GM19099 (cell line): ENCODE data around the gene CLDN14.

Source experiments
- POLR2A ChIP-seq: IDR thresholded peaks from 3 replicates; pipeline ENCODE4 v1.6.1; 2011; ENCODE audit warnings: low read depth; ENCODE audit not compliant: insufficient read length; ENCODE audit errors: extremely low read depth

Gene CLDN14

DNA sequence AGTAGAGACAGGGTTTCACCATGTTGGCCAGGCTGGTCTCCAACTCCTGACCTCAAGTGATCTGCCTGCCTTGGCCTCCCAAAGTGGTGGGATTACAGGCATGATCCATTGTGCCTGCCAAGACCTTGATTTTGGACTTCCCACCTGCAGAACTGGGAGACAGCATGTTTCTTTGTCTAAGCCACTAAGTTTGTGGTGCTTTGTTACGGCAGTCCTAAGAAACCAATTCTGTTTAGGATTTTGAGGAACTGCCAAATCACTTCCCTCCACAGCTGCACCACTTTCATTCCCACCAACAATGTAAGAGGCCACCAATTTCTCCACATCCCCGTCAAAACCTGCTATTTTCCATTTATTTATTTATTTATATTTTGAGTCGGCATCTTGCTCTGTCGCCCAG lies 48.7 kb downstream of the CLDN14 start:
- TF ChIP-seq POLR2A: no peak

DNA sequence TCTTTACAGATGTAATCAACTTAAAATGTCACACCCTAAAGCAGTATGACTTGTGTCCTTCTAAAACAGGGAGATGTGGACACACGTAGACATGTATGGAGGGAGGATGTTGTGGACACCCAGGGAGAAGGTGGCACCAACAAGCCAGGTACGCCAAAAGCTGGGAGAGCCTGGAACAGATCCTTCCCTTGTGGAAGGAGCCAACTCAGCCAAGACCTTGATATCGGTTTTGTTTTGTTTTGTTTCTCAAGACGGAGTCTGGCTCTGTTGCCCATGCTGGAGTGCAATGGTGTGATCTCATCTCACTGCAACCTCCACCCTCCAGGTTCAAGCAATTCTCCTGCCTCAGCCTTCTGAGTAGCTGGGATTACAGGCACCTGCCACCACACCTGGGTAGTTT lies 49.1 kb downstream of the CLDN14 start:
- no peak for TF ChIP-seq POLR2A

DNA sequence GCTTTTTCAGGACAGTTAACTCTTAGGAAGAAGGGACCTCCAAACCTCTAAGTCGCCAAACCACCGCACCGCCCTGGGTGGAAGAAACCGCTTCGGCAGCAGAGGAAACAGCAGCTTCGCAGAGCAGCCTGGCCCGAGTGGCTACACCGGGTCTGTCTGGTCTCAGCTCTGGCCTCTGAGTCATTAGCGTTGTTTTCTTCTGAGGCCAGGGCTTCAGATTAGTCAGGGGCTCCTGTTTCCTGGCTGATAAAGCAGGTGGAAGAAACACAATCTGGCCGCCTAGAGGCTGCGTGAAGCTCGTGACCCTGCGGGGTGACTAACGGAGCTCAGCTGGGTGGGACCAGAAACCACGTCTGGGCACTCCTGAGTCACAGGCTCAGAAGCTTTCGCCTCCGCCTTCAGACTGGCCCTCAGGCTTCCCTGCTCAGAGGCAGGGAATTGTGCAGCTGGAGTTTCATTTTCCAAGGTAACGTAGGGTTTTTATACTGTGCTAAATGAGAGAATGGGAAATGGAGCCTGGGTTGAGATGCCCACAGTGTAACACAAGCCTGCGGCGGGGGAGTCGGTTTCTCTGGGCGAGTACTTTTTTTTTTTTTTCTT lies 49.9 kb downstream of the CLDN14 start:
- peak; percentile 45 for TF ChIP-seq POLR2A

DNA sequence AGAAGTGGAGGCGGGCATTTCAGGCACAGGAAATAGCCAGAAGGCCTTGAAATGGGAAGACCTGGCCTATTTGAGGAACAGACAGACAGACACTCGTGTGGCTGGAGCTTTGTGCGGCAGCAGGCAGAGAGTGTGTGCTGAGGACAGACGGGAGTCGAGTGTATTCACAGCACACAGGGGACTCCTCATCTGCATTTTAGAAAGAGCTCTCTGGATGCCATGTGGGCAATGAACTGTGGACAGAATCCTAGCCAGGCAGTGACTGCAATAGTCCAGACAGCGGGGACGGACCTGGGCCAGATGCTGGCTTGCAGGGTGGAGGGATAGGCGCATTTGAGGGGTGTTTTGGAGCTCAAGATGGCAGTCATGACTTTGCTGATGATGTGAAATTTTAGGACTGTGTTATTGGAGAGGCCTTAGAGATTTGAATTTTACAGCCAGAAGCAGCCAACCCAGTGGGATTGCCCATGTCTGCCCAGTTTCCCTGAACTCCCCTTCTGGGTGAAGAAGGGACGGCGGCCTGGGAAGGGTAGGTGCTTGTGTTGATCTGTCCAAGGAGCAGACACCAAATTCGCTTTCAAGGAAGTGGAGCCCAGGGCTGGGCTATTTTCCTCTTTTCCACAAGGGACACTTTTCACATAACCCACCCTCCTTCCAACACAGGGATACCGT lies 51.0 kb downstream of the CLDN14 start:
- no peak for TF ChIP-seq POLR2A

DNA sequence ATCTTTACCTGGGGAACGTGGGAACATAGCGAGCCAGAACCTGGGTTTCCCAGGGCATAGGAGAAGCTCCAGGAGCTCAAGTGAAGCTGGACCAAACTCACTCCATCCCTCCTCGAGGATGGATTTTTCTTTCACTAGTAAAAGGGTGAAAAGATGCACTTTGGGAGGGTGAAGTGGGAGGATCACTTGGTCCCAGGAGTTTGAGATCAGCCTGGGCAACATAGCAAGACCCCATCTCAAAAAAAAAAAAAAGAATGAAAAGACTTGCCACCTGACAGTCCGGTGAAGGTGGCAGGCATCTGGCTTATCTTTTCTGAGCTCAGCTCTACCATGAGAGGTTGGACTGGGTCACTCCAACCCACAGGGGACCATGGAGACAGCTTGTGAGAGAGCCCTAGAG lies 52.4 kb downstream of the CLDN14 start:
- TF ChIP-seq POLR2A: no peak

DNA sequence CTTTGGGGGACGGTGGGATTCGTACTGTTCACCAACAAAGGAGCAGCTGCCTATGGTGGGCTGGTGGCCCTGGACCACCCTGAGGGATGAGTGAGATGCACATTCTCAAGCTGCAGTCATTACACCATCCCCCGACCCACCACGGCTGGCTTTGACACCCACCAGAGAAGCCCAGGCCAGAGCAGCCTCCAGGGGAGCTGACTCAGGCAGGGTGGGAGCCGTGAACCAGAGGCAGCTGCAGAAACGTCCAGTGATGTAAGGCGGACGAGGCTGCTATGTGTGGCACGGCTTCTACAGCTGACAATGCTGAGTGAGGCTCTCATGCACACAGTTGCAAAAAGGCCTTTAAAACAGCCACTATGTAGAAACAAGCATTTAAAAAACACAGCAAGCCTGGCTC lies 54.6 kb downstream of the CLDN14 start:
- TF ChIP-seq POLR2A: no peak

DNA sequence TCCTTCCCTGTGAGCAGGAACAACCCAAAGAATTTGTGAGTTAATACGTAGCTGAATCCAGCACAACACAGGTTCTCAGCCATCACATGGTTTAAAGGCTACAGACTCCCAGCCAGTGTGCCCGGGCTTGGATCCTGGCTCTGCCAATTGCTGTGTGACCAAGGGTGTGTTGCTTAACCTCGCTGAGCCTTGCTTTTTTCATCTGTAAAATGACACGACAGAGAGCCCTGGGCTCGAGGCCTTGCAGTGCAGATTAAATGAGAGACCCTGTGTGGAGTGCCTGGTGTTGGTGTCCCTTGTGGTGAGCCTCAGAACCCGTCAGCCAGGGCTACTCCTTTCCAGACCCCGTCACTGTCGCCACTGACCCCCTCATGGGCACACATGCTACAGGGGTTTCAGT lies 55.3 kb downstream of the CLDN14 start:
- no peak for TF ChIP-seq POLR2A

DNA sequence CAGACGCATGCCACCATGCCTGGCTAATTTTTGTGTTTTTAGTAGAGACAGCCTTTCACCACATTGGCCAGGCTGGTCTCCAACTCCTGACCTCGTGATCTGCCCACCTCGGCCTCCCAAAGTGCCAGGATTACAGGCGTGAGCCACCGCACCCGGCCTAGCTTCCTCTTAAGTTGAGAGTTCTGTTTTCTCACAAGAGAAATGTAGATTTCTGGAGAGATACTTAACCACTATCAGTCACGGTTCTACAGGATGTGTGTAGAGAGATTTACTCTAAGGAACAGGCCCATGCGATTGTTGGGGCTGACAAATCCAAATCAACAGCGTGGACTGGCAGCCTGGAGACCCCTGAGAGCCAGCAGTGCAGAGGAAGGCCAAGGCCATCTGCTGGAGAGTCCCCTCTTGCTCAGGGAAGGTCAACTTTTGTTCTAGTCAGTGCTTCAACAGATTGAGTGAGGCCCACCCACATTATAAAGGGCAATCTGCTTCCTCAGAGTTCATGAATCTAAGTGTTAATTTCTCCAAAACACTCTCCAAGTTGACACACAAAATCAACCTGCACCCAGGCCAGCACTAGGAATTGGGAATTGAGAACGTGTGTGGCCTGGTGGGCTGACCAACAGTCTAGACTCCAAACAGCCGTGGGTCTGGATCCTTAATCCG lies 56.0 kb downstream of the CLDN14 start:
- no peak for TF ChIP-seq POLR2A

DNA sequence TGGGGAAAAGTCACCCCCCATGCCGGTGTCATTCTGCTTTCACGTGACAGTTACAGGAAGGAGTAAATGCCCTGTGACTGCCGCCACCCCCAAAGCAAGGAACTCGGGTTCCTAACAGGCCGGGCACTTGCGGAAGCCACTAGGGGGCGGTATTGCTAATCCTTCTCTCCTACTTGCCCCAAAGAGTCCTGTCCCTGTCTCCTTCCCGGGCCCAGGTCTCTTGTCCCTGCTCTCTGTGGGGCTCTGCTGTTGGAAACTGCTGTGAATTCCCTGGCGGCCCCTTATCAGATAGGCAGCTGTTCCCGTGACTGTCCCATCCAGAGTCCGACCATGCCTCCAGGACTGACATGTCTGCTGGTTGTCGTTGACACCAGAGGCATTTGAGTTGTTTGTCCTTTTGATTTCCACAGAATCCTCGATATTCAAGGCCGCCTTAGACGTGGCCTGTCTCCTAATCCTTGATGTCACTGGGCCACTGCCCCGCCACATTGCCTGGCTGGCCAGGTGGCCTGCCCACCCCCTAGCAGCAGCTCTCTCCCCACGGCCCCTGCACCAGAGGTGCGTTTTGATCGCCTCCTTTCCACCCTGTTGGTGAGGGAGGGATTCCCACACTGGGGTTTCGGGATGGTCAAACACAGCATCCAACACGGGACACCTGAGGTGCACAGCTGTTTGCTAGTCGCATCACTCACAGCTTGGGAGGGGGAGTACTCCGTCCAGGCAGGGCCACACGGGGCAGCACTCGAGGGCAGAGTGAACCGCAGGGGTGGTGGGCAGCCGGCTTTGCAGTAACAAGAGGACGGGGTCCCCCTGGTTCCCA lies 57.4 kb downstream of the CLDN14 start:
- no peak for TF ChIP-seq POLR2A

DNA sequence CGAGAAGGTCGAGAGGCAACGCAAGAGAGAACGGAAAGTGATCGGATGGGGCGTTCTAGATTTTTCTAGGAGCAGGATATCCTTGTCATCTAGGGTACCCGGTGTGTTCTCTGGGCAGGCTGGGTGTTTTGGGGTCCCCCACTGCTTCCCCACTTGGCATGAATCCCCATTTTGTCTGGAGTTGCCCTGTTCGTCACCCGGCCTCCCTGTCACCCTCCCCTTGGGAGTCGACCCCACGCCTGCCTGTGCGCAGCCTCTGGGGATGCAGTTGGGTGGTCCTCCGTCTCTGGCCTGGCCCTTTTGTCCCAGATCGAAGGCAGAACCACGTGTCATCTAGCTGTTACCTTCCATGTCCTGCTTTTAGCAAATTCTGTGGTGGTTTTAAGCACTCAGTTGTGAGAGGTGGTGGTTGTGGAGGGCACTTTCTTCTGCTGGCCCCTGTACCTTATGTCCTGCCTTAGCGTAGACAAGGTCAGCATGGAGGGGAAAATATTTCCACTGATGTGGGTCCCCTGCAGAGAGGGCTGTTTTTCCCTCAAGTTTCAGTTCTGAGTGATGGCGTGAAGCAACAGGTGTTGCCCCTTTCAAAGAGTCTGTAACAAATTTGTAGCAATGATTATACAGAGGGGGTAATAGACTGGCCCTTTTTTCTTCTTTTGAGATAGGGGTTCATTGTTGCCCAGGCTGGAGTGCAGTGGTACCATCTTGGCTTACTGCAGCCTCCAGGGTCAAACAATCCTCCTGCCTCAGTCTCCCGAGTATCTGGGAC lies 59.2 kb downstream of the CLDN14 start:
- TF ChIP-seq POLR2A: no peak

DNA sequence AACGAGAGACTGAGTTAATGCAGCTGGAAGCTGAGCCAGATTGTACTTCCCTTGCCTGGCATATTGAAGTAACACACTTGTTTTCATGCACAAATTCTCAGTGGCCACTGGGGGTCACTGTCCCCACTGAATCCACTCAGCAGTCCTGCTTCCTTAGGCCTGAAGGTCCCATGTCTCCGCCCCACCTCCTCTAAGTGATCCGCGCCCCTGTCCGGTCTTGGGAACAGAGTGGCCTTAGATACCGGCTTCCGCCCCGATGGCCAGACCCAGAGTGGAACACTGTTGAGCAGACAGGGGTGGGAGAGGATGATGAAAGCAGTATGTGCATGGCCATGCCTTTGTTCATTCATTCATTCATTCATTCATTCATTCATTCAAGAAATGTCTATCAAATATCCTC lies 59.9 kb downstream of the CLDN14 start:
- no peak for TF ChIP-seq POLR2A

DNA sequence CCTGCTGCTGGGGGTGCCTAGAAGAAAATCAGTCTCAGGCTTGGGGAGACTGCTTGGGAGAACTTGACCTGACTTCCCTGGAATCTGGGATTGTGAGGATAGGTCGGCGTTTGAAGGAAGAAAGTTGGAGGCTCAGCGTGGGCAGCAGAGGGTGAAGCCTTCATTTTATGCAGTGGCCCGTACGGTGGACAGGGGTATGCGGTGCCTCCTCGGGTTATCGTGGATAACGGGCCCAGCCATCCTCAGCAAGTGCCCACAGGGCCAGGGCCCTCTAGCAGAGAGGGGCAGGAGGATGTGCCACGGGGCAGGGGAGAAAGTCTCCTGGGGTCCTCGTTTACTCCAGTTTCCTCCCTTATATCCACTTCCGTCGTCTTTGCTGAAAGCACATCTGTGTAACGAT lies 60.7 kb downstream of the CLDN14 start:
- no peak for TF ChIP-seq POLR2A

DNA sequence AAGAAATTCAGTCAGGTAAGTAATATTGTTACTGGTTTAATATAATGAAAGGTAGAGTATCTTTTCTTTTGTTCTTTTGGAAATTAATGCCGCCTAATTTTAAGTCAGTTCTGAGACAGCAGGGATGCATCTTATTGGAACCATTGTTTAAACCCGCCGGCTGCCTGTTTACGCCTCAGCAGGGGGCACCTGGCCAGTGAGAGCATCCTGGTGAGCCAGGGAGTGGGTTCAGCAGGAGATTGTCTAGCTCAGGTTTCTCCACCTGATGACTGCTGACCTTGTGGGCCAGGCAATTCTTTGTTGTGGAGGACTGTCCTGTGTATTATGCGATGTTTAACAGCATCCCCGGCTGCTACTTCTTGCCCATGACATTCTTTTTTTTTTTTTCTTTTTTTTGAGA lies 64.5 kb downstream of the CLDN14 start:
- TF ChIP-seq POLR2A: no peak

DNA sequence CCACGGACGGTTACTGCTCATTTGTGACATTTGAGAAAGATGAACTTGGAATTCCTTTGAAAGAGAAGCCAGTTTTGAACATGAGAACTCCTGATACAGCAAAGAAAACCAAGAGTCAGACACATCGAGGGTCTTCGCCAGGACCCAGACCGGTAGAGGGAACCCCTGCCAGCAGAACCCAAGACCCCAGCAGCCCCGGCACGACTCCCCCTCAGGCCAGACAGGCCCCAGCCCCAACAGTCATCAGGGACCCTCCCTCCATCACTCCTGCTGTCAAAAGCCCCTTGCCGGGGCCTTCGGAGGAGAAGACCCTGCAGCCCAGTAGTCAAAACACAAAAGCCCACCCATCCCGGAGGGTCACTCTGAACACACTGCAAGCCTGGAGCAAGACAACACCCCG lies 67.0 kb downstream of the CLDN14 start:
- TF ChIP-seq POLR2A: no peak

DNA sequence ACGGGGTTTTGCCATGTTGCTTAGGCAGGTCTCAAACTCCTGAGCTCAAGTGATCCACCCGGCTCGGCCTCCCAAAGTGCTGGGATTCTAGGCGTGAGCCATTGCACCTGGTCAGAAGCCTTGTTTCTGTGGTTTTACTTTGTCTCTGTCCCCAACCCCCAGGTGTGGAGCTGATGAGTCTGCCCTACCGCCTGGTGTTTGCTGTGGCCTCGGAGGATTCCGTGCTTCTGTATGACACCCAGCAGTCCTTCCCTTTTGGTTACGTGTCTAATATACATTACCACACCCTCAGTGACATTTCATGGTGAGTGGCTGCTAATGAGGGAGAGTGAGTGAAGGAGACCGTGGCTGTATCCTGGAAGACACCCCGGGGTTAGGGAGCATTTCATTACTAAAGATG lies 68.6 kb downstream of the CLDN14 start:
- TF ChIP-seq POLR2A: no peak
